IPS DF 6.9 (cell line): Measurements from ENCODE around the gene DNAH9.

Source experiments
- DNase-seq: peaks from one replicate; pipeline ENCODE4 v3.0.0-alpha.2; 2013; ENCODE audit warnings: low read depth, low spot score
- H3K27ac ChIP-seq: one replicate; pipeline ENCODE4 v1.5.1; 2013; ENCODE audit warnings: low read length, control low read depth
- H3K27me3 ChIP-seq: 2 replicates; pipeline ENCODE4 v1.6.1; 2013; ENCODE audit warnings: mild to moderate bottlenecking, low read length; ENCODE audit not compliant: control insufficient read depth, insufficient read depth
- H3K36me3 ChIP-seq: 2 replicates; pipeline ENCODE4 v1.6.1; 2013; ENCODE audit warnings: low read length; ENCODE audit not compliant: control insufficient read depth, insufficient read depth
- H3K4me1 ChIP-seq: 2 replicates; pipeline ENCODE4 v1.6.1; 2013; ENCODE audit warnings: low read length; ENCODE audit not compliant: control insufficient read depth, insufficient read depth
- H3K4me3 ChIP-seq: 2 replicates; pipeline ENCODE4 v1.5.1; 2013; ENCODE audit warnings: mild to moderate bottlenecking, low read length
- H3K9me3 ChIP-seq: 2 replicates; pipeline ENCODE4 v1.6.1; 2013; ENCODE audit warnings: low read length, inconsistent platforms; ENCODE audit not compliant: control insufficient read depth, insufficient read depth
- WGBS: extraction: QIAGEN DNeasy Blood & Tissue Kit; methylation state at CpG from one replicate; pipeline ENCODE4 v1.1.7; 2013; ENCODE audit warnings: mixed read lengths, missing lambda C conversion rate; ENCODE audit not compliant: insufficient read length, insufficient coverage; 5-methylcytosine and 5-hydroxymethylcytosine counted together

Gene DNAH9

GRCh38 chr17:11899537-11899942, 301.3 kb downstream of the DNAH9 start:
- no peaks in the 10 kb centered on the region for H3K9me3 ChIP-seq
- no peaks in the 10 kb centered on the region for H3K36me3 ChIP-seq
- H3K27ac ChIP-seq = no peak overlapping the region
- WGBS = no CpG with 5 or more reads among the region's 4 CpGs
- H3K4me3 ChIP-seq = no peak overlapping the region
- H3K4me1 ChIP-seq = no peaks in the 10 kb centered on the region
- H3K27me3 ChIP-seq = no peaks in the 10 kb centered on the region
- no peak for DNase-seq

- no CpG with 5 or more reads among the region's 6 CpGs for WGBS
- H3K27me3 ChIP-seq = no peaks in the 10 kb centered on the region
- no peaks in the 10 kb centered on the region for H3K4me1 ChIP-seq
- H3K27ac ChIP-seq = no peak overlapping the region
- no peak for DNase-seq
- no peaks in the 10 kb centered on the region for H3K9me3 ChIP-seq
- H3K4me3 ChIP-seq = no peak overlapping the region
- H3K36me3 ChIP-seq = no peaks in the 10 kb centered on the region
Measured at GRCh38 chr17:11900041-11900476, 301.8 kb downstream of the DNAH9 start.

GRCh38 chr17:11900655-11901054, 302.4 kb downstream of the DNAH9 start:
- whole genome bisulfite sequencing = no CpG with 5 or more reads among the region's 3 CpGs
- H3K4me1 ChIP-seq = no peaks in the 10 kb centered on the region

GRCh38 chr17:11901931-11902330, 303.7 kb downstream of the DNAH9 start:
- Histone ChIP-seq H3K9me3 (no peaks in the 10 kb centered on the region), H3K36me3 (no peaks in the 10 kb centered on the region), H3K4me3 (no peak overlapping the region), H3K27ac (no peak overlapping the region), H3K4me1 (no peaks in the 10 kb centered on the region), H3K27me3 (no peaks in the 10 kb centered on the region)
- no peak for DNase-seq
- WGBS = no CpG with 5 or more reads among the region's 2 CpGs

More at GRCh38 chr17:11900655-11901054, 302.4 kb downstream of the DNAH9 start:
- no peak overlapping the region for H3K4me3 ChIP-seq
- H3K36me3 ChIP-seq = no peaks in the 10 kb centered on the region
- H3K9me3 ChIP-seq = no peaks in the 10 kb centered on the region
- H3K27me3 ChIP-seq = no peaks in the 10 kb centered on the region
- H3K27ac ChIP-seq = no peak overlapping the region
- DNase-seq = no peak

DNA sequence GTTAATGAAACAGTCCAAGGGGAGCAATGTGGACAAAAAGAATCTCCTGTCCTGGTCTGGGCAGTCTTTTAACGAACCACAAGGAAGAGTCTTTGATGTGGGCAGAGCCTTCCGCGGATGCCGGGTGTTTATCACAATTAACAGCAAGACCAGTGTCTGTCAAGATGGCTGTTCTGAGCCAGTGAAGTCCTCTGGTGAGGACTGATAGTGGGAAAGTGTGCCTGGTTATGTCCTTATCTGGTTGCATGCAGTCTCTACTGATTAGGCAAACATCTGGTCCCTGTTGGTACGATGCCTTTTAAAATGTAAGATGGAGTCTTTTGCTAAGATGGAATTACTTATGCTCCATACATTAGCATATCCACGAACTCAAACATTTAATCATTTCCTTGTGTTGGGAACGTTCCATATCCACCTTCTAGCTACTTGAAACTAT, 310.5 kb downstream of the DNAH9 start:
- no peak overlapping the region for H3K27ac ChIP-seq
- no peak for DNase-seq
- WGBS = no CpG with 5 or more reads among the region's 7 CpGs
- no peaks in the 10 kb centered on the region for H3K36me3 ChIP-seq
- H3K27me3 ChIP-seq = no peaks in the 10 kb centered on the region
- H3K9me3 ChIP-seq = no peaks in the 10 kb centered on the region
- H3K4me3 ChIP-seq = no peak overlapping the region
- no peaks in the 10 kb centered on the region for H3K4me1 ChIP-seq

- no peak overlapping the region for H3K4me3 ChIP-seq
Measured at GRCh38 chr17:11909348-11909747, 311.1 kb downstream of the DNAH9 start.

GRCh38 chr17:11916091-11916490, 317.8 kb downstream of the DNAH9 start:
- H3K36me3 ChIP-seq = no peaks in the 10 kb centered on the region
- H3K4me3 ChIP-seq = no peak overlapping the region
- H3K27ac ChIP-seq = no peak overlapping the region
- no peaks in the 10 kb centered on the region for H3K9me3 ChIP-seq
- no peaks in the 10 kb centered on the region for H3K4me1 ChIP-seq
- no peak for DNase-seq
- WGBS = no CpG with 5 or more reads among the region's 2 CpGs
- no peaks in the 10 kb centered on the region for H3K27me3 ChIP-seq

More at GRCh38 chr17:11909348-11909747, 311.1 kb downstream of the DNAH9 start:
- Histone ChIP-seq H3K36me3 (no peaks in the 10 kb centered on the region), H3K4me1 (no peaks in the 10 kb centered on the region), H3K27ac (no peak overlapping the region), H3K9me3 (no peaks in the 10 kb centered on the region), H3K27me3 (no peaks in the 10 kb centered on the region)
- WGBS = no CpG with 5 or more reads among the region's 5 CpGs
- peak; percentile 22 for DNase-seq

GRCh38 chr17:11917415-11917814, 319.1 kb downstream of the DNAH9 start:
- no peak overlapping the region for H3K4me3 ChIP-seq
- no peak for DNase-seq
- WGBS = no CpG with 5 or more reads among the region's 5 CpGs
- no peaks in the 10 kb centered on the region for H3K9me3 ChIP-seq
- no peaks in the 10 kb centered on the region for H3K4me1 ChIP-seq
- no peak overlapping the region for H3K27ac ChIP-seq
- no peaks in the 10 kb centered on the region for H3K27me3 ChIP-seq
- no peaks in the 10 kb centered on the region for H3K36me3 ChIP-seq

GRCh38 chr17:11921296-11921695, 323.0 kb downstream of the DNAH9 start:
- Histone ChIP-seq H3K27ac (no peak overlapping the region), H3K9me3 (no peaks in the 10 kb centered on the region)

DNA sequence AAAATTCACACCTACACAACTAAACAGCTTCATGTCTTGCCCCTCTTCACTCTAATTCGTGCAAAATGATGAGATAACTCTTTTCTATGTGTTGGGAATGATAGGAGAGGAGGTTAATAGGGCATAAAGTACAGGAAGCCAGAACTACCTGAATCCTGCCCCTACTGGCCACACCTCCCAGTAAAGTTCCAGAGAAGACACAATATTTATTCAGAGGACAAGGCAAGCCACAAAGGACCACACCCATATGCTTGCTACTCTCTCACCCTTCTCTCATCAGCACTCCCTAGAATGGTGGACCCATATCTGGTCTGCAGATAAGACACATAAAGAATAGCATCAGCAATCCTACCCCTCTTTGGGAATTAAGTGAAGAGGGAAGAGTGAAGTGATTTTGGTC, 324.4 kb downstream of the DNAH9 start:
- no peaks in the 10 kb centered on the region for H3K9me3 ChIP-seq
- no peaks in the 10 kb centered on the region for H3K4me1 ChIP-seq
- H3K4me3 ChIP-seq = no peak overlapping the region
- no peak overlapping the region for H3K27ac ChIP-seq
- DNase-seq = no peak
- no peaks in the 10 kb centered on the region for H3K36me3 ChIP-seq
- WGBS = no CpG with 5 or more reads among the region's 1 CpG
- H3K27me3 ChIP-seq = no peaks in the 10 kb centered on the region

More at GRCh38 chr17:11921296-11921695, 323.0 kb downstream of the DNAH9 start:
- no peaks in the 10 kb centered on the region for H3K4me1 ChIP-seq
- no peak for DNase-seq
- WGBS = no CpG with 5 or more reads among the region's 6 CpGs
- H3K4me3 ChIP-seq = no peak overlapping the region
- H3K36me3 ChIP-seq = no peaks in the 10 kb centered on the region
- no peaks in the 10 kb centered on the region for H3K27me3 ChIP-seq

- H3K27ac ChIP-seq = no peak overlapping the region
- DNase-seq = no peak
- no peaks in the 10 kb centered on the region for H3K4me1 ChIP-seq
- no peaks in the 10 kb centered on the region for H3K9me3 ChIP-seq
- H3K36me3 ChIP-seq = no peaks in the 10 kb centered on the region
- H3K4me3 ChIP-seq = no peak overlapping the region
- H3K27me3 ChIP-seq = no peaks in the 10 kb centered on the region
- no CpG with 5 or more reads among the region's 6 CpGs for WGBS
Measured at GRCh38 chr17:11924076-11924475, 325.8 kb downstream of the DNAH9 start.
